ENCODE data around the gene IL31RA.

IL31RA gene

GRCh38 chr5:55924744-55925143 lies 73.6 kb downstream of the IL31RA start:
- DNase-seq (ENCODE audit: low spot score), result no peak
- no peak for TF ChIP-seq CTCF (IDR thresholded peaks at IDR 0.05; ENCODE audit: extremely low read depth, insufficient read depth, missing control alignments)
- in situ Hi-C loops (cut with MboI; ENCODE audit: low pct_unique_long_range_greater_than_20kb, low sequenced_read_pairs, unreplicated experiment), result no loop called here

- no peak for DNase-seq (ENCODE audit: low spot score)
- in situ Hi-C loops (cut with MboI; ENCODE audit: low pct_unique_long_range_greater_than_20kb, low sequenced_read_pairs, unreplicated experiment), result no loop called here
- TF ChIP-seq CTCF (IDR thresholded peaks at IDR 0.05; ENCODE audit: extremely low read depth, insufficient read depth, missing control alignments), result no peak
These were observed 74.0 kb downstream of the IL31RA start for GRCh38 chr5:55925181-55925580.

GRCh38 chr5:55925712-55926111 lies 74.6 kb downstream of the IL31RA start:
- in situ Hi-C loops (cut with MboI; ENCODE audit: low pct_unique_long_range_greater_than_20kb, low sequenced_read_pairs, unreplicated experiment), result no loop called here
- no peak for DNase-seq (ENCODE audit: low spot score)
- no peak for TF ChIP-seq CTCF (IDR thresholded peaks at IDR 0.05; ENCODE audit: extremely low read depth, insufficient read depth, missing control alignments)

GRCh38 chr5:55926476-55926875 lies 75.3 kb downstream of the IL31RA start:
- DNase-seq (ENCODE audit: low spot score), result no peak
- in situ Hi-C loops (cut with MboI; ENCODE audit: low pct_unique_long_range_greater_than_20kb, low sequenced_read_pairs, unreplicated experiment), result no loop called here
- no peak for TF ChIP-seq CTCF (IDR thresholded peaks at IDR 0.05; ENCODE audit: extremely low read depth, insufficient read depth, missing control alignments)

- no peak for DNase-seq (ENCODE audit: low spot score)
- in situ Hi-C loops (cut with MboI; ENCODE audit: low pct_unique_long_range_greater_than_20kb, low sequenced_read_pairs, unreplicated experiment), result no loop called here
- no peak for TF ChIP-seq CTCF (IDR thresholded peaks at IDR 0.05; ENCODE audit: extremely low read depth, insufficient read depth, missing control alignments)
These were observed 76.9 kb downstream of the IL31RA start for GRCh38 chr5:55927861-55928655.

- DNase-seq (ENCODE audit: low spot score), result no peak
- TF ChIP-seq CTCF (IDR thresholded peaks at IDR 0.05; ENCODE audit: extremely low read depth, insufficient read depth, missing control alignments), result no peak
- in situ Hi-C loops (cut with MboI; ENCODE audit: low pct_unique_long_range_greater_than_20kb, low sequenced_read_pairs, unreplicated experiment), result no loop called here
These were observed 78.1 kb downstream of the IL31RA start for GRCh38 chr5:55929020-55929799.

All from GM13977 (cell line).